Esophagus (tissue), 2 donors: Measurements from ENCODE around the gene MARCHF4. TPM values are rescaled to one million over a fixed set of nuclear protein-coding genes. Genes with fewer than 3 reads are reported as not detected.

Experiments
- H3K27ac ChIP-seq, 2 donors: one replicate each; pipeline ENCODE4 v1.5.1; 2013; ENCODE audit warnings: low read depth in 2 of 2, mild to moderate bottlenecking in 2 of 2, inconsistent platforms in 1 of 2, low read length in 1 of 2, moderate library complexity in 1 of 2
- H3K27me3 ChIP-seq, 2 donors: one replicate each; pipeline ENCODE4 v1.6.1; 2013; ENCODE audit warnings: low read length in 2 of 2, control low read depth in 1 of 2, mild to moderate bottlenecking in 1 of 2; ENCODE audit not compliant: insufficient read depth in 2 of 2, control insufficient read depth in 1 of 2
- H3K36me3 ChIP-seq, 2 donors: one replicate each; pipeline ENCODE4 v1.6.1; 2013; ENCODE audit warnings: low read length in 1 of 2; ENCODE audit not compliant: control insufficient read depth in 2 of 2, insufficient read depth in 2 of 2
- H3K4me1 ChIP-seq, 2 donors: one replicate each; pipeline ENCODE4 v1.6.1; 2013; ENCODE audit warnings: low read length in 1 of 2; ENCODE audit not compliant: control insufficient read depth in 2 of 2, insufficient read depth in 2 of 2
- H3K4me3 ChIP-seq, 2 donors: one replicate each; pipeline ENCODE4 v1.5.1; 2013; ENCODE audit warnings: low read length in 2 of 2, mild to moderate bottlenecking in 2 of 2, low read depth in 1 of 2, moderate library complexity in 1 of 2
- H3K9me3 ChIP-seq, 2 donors: one replicate each; pipeline ENCODE4 v1.6.1; 2013; ENCODE audit warnings: mild to moderate bottlenecking in 2 of 2, low read depth in 1 of 2, low read length in 1 of 2, moderate library complexity in 1 of 2; ENCODE audit not compliant: control insufficient read depth in 2 of 2, insufficient read depth in 1 of 2
- WGBS, 2 donors: extraction: QIAGEN DNeasy Blood & Tissue Kit; methylation state at CpG; one replicate each; pipeline ENCODE4 v1.1.7; 2013; 5-methylcytosine and 5-hydroxymethylcytosine counted together
- polyA plus RNA-seq, 2 donors: library from polyadenylated mRNA; stranded (reverse); fragments of 200-250 nt; gene quantifications; one replicate each; pipeline ENCODE4 v1.2.3, GENCODE V29; 2013
- donor health status: healthy with polysubstance abuse.
- donor health status: Bipolar disorder and iron deficiency.

MARCHF4 gene, protein sequence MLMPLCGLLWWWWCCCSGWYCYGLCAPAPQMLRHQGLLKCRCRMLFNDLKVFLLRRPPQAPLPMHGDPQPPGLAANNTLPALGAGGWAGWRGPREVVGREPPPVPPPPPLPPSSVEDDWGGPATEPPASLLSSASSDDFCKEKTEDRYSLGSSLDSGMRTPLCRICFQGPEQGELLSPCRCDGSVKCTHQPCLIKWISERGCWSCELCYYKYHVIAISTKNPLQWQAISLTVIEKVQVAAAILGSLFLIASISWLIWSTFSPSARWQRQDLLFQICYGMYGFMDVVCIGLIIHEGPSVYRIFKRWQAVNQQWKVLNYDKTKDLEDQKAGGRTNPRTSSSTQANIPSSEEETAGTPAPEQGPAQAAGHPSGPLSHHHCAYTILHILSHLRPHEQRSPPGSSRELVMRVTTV
- not detected for polyA plus RNA-seq

DNA sequence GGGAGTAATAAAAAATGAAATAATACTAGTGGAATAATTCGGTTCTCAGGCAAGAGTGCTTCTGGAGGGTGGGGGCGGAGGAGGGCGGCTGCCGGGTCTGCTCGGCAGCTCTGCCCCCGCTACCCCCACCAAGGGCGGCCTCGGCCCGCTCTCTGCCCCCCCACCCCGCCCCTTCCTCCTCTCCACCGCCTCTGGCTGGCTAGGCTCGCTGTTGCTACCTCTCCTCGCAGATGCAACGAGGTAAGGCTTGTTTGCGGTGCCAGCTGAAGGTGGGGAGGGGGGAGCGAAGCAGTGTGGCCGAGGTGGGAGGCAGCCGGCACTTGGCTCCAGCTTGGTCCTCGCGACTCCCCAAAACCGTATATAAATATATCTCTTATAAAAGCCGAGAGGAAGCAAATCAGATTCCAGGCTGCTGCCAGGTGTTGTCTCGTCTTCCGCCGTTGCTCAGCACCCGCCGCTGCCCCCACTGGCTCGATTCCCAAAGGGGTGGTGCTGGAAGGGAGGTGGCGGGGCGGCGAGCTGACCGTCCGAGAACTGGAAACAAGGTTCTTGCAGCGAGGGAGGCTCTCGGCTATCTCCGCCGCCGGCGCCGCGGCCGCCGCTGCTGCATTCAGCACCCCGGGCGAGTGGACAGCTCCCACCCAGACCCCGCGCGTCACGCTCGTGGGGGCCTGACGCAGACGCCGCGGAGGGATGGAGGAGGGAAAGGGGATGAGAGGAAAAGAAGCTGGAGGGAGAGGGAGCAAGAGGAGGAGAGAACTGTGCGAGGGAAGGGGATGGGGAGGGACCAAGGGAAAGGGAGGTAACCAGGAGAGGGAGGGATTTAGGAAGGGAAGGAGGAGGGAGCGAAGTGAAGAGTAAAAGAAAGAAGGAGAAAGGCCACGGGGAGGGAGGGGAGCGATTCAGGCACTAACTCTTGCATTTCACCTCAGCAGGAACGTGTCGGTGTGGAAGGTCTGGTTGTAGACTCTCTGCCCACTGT is at the start of gene MARCHF4:
Gene MARCHF4 (minus strand): TSS at position 763 of the 982 bp plus-strand sequence. CDS start 2,223 bp downstream, outside the sequence.
- Histone ChIP-seq H3K4me1 (peaks cover 2 to 12% of the 10 kb centered on the region in 2 donors), H3K36me3 (no peaks in the 10 kb centered on the region), H3K27me3 (peaks cover 0 to 11% of the 10 kb centered on the region in 2 donors), H3K27ac (no peak within 1 kb of the TSS), H3K4me3 (peak within 1 kb of the TSS in 1 of 2 donors; percentile 8), H3K9me3 (no peaks in the 10 kb centered on the region)
- 3% methylated on average over 55 to 59 of the region's 60 CpGs for WGBS, 2 donors

DNA sequence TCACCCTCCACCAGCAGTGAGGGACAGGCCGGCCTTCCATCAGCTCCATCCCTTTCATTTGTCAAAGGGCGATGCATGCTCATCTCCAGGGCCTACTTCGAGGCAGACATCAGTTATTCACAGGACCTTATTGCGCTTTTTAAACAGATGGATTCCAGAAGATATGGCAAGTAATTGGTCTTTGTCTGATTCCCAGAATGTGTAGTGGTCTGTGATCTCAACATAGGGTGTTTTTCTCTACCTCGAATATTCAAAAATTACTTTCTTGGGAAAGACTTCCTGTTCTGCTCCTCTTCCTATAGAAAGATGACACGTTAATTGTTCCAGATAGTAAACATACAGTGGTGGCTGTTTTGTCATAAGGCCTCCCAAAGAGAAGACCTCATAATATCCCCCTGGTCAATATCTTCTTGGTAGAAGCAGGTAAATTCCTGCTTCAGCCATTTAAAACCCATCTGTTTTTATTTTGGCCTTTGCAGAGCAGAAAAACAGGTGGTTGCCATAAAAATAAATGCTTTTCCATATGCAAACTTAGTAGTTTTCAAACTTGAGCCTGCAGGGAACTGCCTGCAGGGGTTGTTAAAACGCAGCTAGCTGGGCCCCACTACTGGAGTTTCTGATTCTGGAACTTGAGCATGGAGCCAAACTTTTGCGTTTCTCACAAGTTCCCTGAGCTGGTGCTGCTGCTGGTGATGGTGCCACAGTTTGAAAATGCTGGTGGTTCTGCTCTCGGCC is 48.3 kb upstream of the MARCHF4 start:
- Histone ChIP-seq H3K9me3 (no peaks in the 10 kb centered on the region), H3K36me3 (peaks cover 24 to 28% of the 10 kb centered on the region in 2 donors), H3K4me1 (no peaks in the 10 kb centered on the region), H3K4me3 (no peak overlapping the region), H3K27me3 (no peaks in the 10 kb centered on the region), H3K27ac (no peak overlapping the region)
- WGBS, 2 donors, result 89 to 93% methylated on average over 9 of the region's 9 CpGs

DNA sequence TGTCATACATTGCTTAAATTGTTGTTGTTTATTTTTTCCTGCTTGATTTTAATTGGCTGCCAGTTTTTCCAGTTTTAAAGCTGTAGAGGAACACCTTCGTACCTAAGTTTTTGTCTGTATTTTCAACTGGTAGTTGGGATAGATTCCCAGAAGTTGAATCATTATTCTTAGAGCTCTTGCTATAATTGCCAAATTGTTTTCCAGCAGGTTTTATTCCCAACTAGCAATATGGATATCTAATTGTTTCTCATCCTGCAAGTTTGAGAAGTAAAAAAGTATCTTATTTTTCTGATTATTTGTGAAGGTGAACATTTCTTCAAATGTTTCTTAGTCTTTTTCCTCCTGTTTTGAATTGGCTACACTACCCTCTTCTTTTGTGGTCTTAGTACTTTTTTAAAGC is 46.7 kb upstream of the MARCHF4 start:
- WGBS, 2 donors, result 40 to 62% methylated on average over 1 of the region's 1 CpG
- H3K27me3 ChIP-seq, result no peaks in the 10 kb centered on the region
- H3K36me3 ChIP-seq, result peaks cover 16 to 25% of the 10 kb centered on the region in 2 donors
- no peak overlapping the region for H3K4me3 ChIP-seq
- no peaks in the 10 kb centered on the region for H3K9me3 ChIP-seq
- H3K4me1 ChIP-seq, result no peaks in the 10 kb centered on the region
- H3K27ac ChIP-seq, result no peak overlapping the region

DNA sequence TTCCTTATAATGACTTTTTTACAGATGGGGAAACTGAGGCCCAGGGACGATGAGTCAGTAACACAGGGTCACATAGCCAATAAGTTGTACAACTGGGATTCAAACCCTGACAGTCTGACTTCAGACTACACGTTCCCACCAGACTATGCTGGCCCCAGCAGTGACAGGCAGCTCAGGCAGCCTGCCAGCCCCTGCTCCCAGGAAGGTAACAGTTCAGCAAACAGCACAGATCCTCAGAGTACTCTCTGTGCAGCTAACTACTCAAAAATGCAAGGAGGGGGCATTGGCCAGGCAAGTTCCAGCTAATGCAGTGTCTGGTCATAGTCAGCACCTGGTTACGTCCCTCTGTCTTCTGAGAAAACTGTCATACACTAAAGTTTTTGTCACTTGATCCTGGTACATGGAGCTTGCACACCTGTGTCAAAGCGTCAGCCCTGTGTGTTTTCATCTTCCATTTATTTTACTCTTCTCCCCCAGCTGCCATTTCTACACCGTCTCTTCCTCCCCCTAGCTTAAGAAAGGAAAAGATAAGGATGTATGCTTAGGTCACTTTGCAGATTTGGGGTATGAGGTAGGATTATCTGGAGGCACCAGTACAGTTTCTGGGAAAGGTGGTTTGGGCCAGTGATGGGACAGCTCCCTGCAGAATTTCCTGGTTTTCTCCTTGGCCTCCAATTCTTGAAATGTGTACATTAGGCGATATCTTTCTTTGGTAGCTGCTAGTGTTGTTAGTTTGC is 44.5 kb upstream of the MARCHF4 start:
- Histone ChIP-seq H3K36me3 (peaks cover 11 to 16% of the 10 kb centered on the region in 2 donors), H3K9me3 (no peaks in the 10 kb centered on the region), H3K4me3 (no peak overlapping the region), H3K4me1 (no peaks in the 10 kb centered on the region), H3K27me3 (no peaks in the 10 kb centered on the region), H3K27ac (no peak overlapping the region)
- WGBS, 2 donors, result 86 to 90% methylated on average over 6 of the region's 6 CpGs

DNA sequence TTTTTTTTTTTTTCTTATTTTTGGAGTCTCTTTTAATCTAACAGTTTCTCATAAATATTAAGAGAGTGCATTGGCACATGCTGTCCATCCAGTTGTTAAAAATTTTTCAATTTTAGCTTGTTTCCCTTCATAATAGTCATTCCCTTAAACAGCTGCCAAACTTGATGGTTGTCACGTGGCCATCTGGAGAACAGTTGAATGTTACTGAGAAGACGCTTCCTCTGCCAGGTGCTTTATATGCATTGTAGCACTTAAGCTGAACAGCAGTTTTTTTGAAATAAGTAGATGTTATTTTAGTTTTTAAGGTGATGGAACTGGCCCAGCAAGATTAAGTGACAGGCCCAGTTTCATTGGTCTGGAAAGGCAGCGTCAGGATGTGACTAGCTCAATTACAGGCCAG is 43.3 kb upstream of the MARCHF4 start:
- whole genome bisulfite sequencing, 2 donors, result 87% methylated on average over 3 of the region's 3 CpGs
- H3K4me3 ChIP-seq, result no peak overlapping the region
- no peaks in the 10 kb centered on the region for H3K9me3 ChIP-seq
- peaks cover 11 to 15% of the 10 kb centered on the region in 2 donors for H3K36me3 ChIP-seq
- H3K27ac ChIP-seq, result no peak overlapping the region
- no peaks in the 10 kb centered on the region for H3K27me3 ChIP-seq
- no peaks in the 10 kb centered on the region for H3K4me1 ChIP-seq

DNA sequence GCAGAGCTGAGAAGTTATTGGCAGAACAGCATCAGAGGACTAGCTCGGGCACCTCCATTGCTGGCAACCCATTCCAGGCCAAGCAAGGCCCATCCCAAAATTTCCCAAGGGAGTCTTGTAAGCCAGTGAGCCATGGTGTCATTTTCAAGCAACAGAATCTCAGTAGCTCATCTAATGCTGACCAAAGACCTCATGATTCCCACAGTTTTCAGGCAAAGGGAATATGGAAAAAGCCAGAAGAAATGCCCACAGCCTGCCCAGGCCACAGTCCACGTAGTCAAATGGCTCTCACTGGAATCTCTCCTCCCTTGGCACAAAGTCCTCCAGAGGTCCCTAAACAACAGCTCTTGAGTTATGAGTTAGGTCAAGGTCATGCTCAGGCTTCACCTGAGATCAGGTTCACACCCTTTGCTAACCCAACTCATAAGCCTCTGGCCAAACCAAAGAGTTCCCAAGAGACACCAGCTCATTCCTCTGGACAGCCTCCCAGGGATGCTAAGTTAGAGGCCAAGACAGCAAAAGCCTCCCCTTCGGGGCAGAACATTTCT is 42.6 kb upstream of the MARCHF4 start:
- no peak overlapping the region for H3K27ac ChIP-seq
- no peak overlapping the region for H3K4me3 ChIP-seq
- no peaks in the 10 kb centered on the region for H3K27me3 ChIP-seq
- no peaks in the 10 kb centered on the region for H3K4me1 ChIP-seq
- peaks cover 8 to 12% of the 10 kb centered on the region in 2 donors for H3K36me3 ChIP-seq
- 94 to 97% methylated on average over 3 of the region's 3 CpGs for WGBS, 2 donors
- H3K9me3 ChIP-seq, result no peaks in the 10 kb centered on the region

DNA sequence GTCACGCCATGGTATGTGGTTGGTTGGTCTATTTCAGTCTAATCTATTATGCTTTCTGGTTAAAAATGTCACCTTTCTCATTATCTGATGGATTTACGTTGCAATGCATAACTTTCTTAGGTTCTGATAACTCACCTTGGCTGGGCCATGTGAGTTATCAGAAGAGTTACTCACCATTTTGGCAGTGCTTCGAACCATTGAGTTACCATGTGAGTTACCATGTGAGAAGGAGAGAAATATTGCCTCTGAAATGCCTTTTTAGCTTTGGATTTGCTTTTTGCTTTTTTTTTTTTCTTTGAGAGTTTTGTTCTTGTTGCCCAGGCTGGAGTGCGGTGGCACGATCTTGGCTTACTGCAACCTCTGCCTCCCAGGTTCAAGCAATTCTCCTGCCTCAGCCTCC is 41.6 kb upstream of the MARCHF4 start:
- Histone ChIP-seq H3K36me3 (peaks cover 6 to 10% of the 10 kb centered on the region in 2 donors), H3K4me1 (no peaks in the 10 kb centered on the region), H3K9me3 (no peaks in the 10 kb centered on the region), H3K27ac (no peak overlapping the region), H3K27me3 (no peaks in the 10 kb centered on the region), H3K4me3 (no peak overlapping the region)
- whole genome bisulfite sequencing, 2 donors, result 95 to 98% methylated on average over 5 of the region's 5 CpGs

DNA sequence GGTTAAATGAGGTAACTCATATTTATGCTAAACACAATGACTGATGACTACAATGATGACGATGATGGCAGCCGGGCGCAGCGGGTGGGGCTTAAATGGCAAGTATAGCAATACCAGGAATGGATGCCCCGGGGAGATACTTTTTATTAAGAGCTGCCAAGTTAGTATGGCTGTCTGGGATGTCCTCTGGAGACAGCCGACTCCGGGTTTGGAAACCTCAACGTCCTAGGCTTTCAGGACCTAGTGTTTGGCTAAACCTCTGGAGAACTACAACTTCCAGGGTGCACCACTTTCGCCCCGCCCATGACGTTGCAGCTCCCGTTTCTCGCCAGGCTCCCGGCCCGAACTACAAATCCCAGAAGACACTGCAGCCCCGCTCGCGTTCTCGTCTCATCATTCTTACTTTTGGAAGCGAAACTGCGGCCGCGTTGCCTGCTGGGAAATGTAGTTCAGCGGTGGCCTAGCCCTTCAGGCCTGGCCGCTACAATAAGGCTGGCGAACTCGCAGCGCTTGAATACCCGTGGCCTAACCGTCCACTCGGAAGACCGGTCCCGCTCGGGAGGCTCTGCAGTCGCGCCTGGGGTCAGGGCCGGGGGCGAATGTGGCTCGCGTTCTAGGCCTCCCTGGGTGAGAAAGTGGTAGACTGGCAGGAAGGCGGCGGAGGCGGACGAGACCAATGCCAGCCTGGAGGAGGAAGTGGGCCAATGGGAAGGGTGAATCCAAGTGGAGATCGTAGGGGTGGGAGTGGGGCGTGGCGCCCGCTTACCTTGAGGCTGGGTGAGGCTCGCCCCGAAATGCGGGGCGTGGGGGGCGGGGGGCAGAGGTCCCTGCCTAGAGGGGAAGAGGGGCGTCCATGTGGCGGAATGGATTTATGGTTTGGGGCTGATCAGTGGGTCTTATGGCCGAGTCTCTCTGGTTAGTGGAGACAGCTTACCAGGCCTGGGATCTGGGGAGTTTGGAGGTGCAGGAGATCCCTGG is 40.0 kb upstream of the MARCHF4 start, which contains the start of gene SMARCAL1:
Gene SMARCAL1 (plus strand): TSS at position 463 of the 978 bp plus-strand sequence. CDS start 2,221 bp downstream, outside the sequence.
- 6% methylated on average over 54 to 56 of the region's 56 CpGs for WGBS, 2 donors
- Histone ChIP-seq H3K27me3 (no peaks in the 10 kb centered on the region), H3K36me3 (peaks cover 6 to 10% of the 10 kb centered on the region in 2 donors)

More for the DNA sequence above, 40.0 kb upstream of the MARCHF4 start, which contains the start of gene SMARCAL1:
- Histone ChIP-seq H3K27ac (peak within 1 kb of the TSS; percentile 90 to 93), H3K4me1 (no peaks in the 10 kb centered on the region), H3K9me3 (no peaks in the 10 kb centered on the region), H3K4me3 (peak within 1 kb of the TSS; percentile 67 to 72)
